Fibroblast of skin of left biceps (primary cell): ENCODE measurements around the gene RRP8.

Source experiments
- DNase-seq, 2 experiments: peaks; one replicate each; pipeline ENCODE4 v3.0.0-alpha.2; 2013; ENCODE audit warnings: low read depth in 2 of 2

The RRP8 gene

DNA sequence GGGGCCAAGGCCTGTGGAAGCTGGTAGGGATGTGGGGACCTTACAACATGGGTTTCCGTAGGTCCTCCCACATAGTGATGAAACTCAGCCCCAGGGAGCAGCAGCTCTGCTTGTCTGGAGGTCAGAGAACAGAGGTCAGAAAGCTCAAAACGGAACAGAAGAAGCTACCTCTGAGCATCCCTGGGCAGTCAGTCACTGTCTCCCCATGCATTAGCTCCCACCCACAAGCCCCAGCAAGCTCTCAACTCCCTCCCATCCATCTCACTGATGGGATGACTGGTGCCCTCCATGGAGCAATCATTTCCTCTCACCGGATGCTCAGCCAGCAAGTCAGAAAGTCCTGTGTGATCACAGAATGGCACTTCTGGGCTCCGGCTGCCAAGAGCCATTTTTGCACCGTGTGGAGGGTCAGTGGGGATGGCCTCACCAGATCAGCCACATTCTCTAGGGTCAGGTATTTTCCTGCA lies 13.9 kb upstream of the RRP8 start:
- no peak for DNase-seq

DNA sequence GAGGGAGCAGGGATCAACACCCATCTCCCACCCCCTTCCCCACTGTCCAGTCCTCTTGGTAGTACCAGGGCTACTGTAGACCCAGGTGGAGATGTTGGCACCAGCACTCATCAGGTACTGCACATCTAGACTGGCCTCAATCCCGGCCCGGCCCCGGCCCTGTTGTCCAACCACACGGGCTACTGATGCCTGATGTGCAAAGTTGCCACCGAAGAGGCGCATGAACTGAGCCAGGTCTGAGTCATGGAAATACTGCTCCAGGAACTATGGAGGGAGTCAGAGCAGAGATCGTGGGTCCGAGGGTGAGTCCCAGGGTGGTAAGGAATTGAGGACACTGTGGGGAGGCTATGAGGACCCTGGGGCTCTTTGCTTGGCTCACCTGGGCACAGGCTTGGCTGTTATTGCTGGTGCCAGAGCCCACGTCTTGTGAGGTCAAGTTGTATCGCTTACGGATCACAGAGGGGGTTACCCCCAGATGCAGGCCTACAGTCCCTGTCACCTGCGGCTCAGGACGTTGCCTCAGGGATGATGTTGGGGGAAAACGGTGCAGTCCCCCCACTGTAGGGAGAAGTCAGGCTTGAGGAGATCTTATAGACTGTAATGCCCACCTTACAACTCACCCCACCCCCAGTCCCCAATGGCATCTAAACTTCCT lies 13.3 kb upstream of the RRP8 start:
- no peak for DNase-seq

DNA sequence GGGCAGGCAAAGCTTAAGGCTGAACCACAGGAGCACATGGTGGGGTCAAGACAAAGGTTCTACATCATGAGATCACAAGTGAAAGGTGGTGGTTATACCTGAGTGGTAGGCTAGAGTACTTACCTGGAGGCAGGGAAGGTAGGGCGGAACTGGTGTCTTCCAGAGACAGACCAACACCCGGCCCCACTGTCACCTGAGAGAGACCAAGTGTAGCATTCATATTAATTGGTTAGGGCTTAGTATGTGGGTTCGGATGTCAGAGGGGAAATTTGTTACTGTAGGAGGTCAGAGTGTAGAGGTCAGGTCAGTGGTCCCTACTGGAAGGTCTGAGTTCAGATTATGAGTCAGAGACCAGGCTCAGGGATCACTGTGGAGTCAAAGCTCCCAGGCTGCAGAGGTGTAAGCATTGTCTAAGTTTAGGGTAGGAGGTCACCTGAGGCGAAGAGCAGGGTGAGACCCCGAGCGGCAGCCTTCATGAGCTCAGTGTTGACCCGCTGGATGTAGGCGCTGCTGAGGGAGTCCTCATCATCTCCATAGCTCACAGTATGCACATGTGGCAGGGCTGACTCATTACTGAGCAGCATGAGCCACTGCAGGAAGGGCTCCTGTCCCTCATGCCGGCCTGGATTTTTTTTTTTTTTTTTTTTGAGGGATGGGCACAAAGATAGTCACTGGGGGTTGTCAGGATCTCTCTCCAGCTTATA lies 12.6 kb upstream of the RRP8 start:
- DNase-seq = no peak

DNA sequence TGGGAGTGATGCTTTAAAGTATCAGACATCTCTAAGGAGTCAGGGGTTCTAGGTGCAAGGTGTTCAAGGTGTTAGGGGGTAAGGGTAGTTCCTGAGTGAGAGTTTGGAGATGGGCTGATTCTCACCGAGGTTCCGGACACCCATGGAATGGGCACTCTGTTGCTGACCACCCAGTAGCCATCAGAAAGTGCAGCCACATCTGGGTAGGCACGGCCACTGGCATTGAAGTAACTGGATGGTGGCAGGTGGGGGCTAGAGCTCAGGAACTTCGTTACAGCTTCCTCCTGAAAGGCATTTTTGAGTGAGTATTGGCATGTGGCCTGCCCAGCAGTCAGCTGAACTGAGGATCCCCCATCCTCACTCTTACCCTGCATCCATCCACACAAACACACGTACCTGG lies 11.6 kb upstream of the RRP8 start:
- no peak for DNase-seq

DNA sequence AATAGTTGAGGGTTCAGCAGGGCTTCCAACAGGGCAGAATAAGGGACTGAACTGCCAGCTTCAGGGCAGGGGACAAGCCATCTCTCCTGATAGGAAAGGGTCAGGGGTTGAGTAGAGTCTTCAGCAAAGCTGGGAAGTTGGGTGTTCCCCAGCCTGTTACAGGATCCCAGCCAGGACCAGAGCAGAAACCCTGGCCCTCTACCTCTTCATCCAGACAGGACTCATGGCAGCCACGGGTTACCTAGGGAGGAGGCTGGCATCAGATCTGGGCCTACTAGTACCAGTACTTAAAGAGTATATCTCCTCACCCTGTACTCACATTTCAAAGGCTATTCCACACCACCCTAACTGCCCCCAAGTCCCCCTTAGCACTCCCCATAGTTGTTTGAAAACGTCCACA lies 11.0 kb upstream of the RRP8 start:
- no peak for DNase-seq

DNA sequence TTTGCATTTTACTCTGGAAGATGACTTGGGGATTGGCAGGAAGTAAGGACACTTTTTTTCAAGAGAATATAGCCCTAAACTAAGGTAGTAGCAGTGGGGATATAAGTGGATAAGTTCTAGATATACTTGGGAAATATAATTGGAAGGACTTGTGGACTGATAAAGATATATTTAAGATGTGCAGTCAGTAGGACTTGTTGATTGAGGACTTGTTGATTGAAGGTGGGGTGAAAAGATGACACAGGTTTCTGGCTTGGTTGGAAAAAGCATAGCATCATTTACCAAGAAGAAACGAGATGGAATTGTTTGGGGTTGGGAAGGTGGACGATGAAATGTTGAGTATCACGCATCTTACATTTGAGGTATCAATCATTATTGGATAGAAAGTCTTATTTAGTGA lies 10.1 kb upstream of the RRP8 start:
- no peak for DNase-seq

DNA sequence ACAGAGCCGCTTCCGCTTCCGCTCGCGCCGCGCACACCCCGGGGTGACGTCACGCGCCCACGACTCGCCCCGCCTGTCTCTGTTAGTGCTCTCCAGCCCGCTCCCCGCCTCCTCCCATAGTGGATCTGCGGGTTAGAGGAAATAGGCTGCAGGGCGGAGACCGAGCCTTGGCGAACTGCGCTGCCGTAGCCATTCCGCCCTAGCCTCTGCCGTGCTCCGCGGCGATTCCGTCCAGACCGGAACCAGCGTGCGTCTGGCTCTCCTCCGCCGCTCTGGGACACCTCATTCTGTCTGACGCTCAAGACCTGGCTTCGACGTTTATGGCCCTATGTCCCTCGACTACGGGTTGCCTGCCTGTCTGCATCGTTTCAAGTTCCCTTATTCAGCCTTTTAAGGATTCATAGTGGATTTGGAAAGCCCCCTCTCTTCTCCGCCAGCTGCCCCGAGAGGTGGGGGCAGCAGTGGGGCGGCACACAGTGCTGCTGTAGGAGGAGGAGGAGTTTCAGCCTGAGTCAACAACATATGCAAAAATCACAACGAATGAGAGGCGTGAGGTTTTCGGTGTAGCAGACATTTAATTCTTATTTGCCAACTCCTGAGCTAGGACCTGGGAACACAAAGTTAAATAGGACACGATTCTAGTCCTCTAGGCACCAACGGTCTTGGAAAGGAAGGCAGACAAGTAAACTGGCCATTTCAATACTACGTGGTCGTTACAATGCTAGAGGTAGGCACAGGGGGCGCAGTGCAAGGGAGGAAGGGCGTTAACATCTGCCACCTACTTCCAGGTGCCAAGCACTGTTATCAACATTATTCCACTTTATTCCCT lies 9.0 kb upstream of the RRP8 start, which contains the start of gene TAF10:
Gene TAF10 (minus strand): TSS at position 4 of the 829 bp plus-strand sequence. CDS start 27 bp downstream, outside the sequence.
- peak; percentile 89 for DNase-seq

DNA sequence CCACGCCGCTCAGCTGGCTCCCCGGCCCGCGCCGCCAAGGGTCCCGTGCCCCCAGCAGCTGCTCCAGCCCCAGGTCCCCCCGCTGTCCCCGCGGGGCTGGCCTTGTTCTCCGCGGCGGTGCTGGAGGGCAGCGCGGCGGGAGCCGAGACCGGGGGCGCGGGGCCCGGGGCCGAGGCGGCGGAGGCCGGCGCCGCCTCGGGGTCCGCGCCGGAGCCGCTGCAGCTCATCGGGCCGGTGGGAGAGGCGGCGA lies 8.5 kb upstream of the RRP8 start:
- DNase-seq = no peak

DNA sequence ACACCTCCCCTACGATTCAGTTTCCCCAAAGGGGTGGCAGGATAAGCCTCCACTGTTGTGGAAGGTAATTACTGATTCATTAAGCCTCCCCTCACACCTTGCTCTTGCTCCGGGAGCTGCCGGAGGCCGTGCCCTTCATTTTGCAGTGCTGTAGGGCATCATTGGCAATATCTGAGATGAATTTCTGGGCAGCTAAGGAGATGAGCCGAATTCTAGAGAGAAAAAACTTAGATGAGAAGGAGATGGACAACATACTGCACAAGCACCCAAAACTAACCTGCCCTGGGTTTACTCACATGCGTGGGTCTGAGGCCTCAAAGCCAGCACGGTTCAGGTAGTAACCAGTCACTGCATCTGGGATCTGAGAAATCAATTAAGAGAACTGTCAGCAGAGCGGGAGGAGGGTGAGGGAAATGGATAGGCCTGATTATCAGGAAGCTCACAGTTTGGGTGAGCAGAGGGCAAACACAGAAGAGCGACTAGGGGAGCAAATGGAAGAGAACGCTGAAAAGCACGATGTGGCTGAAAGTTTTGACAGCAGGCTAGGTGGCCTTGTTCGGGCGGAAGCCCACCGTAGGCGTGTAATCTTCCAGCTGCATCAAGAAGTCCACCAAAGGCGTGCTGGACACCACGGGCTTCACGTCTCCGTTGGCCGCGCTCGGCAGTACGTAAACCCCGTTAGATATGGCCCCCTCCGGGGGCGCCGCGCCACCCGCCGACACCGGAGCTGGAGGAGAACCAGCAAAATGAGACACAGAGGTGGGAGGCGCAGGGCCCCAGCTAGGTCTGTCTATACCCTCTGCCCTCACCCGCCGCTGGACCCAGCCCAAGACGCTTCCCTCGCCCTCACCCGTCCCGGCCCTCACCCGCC lies 7.9 kb upstream of the RRP8 start:
- DNase-seq = no peak

DNA sequence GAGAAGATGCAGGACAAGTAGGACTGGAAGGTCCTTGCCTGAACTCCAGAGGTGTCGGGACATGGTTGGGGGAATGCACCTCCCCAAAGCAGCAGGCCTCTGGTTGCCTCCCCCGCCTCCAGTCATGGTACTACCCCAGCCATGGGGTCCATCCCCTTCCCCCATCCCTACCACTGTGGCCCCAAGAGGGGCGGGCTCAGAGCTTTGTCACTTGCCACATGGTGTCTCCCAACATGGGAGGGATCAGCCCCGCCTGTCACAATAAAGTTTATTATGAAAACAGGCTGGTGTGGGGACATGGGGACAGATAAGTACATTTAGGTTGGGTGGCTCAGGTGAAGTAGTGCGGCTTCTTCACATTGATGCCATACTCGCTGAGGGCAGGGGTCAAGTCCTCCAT lies 7.2 kb upstream of the RRP8 start:
- DNase-seq = no peak

DNA sequence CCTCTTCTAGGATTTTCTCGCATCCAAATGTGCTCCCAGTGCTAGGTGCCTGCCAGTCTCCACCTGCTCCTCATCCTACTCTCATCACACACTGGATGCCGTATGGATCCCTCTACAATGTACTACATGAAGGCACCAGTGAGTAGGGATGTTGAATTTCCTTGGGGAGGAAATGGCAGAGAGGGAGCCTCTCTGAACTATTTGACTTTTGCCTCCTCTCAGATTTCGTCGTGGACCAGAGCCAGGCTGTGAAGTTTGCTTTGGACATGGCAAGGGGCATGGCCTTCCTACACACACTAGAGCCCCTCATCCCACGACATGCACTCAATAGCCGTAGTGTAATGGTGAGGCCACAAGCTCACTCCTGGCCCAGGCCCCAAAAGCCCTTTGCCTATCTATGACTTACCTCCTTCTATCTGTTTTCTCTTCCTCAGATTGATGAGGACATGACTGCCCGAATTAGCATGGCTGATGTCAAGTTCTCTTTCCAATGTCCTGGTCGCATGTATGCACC lies 6.1 kb upstream of the RRP8 start:
- DNase-seq = no peak

DNA sequence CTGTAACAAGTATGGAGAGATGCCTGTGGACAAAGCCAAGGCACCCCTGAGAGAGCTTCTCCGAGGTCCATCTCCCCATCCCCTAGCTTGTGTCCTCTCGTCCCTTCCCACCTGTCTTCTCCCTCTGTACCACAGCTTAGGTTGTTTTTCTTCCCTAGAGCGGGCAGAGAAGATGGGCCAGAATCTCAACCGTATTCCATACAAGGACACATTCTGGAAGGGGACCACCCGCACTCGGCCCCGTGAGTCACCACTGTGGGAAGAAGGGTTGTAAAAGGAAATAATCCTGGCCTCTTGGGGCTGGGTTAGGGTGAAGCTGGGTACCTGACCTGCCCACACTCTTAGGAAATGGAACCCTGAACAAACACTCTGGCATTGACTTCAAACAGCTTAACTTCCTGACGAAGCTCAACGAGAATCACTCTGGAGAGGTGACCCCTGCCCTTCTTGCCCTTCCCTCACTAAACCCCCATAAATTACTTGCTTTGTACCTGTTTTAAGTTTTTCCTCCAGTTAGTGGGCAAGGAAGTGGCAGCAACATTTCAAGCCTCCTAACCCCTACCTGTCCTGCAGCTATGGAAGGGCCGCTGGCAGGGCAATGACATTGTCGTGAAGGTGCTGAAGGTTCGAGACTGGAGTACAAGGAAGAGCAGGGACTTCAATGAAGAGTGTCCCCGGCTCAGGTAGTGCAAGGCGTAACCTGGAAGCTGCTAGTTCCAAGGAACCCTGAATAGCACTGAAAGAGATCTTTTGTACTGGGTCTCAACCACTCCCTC lies 5.5 kb upstream of the RRP8 start:
- no peak for DNase-seq

DNA sequence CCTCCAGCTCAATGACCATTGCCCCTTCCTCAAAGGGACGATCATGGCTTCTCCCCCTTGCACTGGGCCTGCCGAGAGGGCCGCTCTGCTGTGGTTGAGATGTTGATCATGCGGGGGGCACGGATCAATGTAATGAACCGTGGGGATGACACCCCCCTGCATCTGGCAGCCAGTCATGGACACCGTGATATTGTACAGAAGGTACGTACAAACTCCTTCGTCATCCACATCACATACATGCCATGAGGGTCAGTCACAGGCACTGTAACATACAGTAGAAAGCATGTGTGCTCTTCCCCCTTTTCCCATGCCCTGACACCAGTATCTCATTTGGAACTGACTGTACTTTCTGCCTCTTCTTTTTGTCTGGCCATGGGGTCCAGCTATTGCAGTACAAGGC lies 4.6 kb upstream of the RRP8 start:
- no peak for DNase-seq

DNA sequence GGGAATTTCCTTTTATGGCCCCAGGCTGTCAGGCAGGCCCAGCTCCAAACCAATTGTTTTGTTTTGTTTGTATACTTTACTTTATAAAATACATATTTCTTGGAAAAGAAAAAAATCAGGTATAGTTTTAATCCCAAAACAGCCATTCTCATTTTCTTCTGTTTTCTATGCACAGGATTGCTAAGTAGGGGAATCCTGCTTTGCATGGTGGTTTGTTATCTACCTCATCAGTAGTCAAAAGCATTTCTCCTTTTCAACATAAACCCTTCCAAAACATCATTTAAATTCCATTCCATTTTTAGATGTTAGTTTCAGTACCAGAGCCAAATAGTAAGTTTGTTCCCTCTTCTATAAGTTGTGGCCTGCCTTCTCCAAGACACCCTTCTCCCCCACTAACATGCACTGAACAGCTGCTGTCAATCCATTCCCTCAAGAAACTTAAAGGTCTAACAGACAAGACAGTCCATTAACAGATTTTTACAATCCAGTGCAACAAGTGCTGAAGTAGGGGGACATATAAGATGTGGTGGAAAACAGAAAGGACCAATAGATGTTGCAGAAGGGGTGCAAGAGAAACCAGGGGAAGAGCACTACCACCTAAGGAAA lies 3.9 kb upstream of the RRP8 start:
- DNase-seq = peak in 1 of 2 experiments; percentile 22

DNA sequence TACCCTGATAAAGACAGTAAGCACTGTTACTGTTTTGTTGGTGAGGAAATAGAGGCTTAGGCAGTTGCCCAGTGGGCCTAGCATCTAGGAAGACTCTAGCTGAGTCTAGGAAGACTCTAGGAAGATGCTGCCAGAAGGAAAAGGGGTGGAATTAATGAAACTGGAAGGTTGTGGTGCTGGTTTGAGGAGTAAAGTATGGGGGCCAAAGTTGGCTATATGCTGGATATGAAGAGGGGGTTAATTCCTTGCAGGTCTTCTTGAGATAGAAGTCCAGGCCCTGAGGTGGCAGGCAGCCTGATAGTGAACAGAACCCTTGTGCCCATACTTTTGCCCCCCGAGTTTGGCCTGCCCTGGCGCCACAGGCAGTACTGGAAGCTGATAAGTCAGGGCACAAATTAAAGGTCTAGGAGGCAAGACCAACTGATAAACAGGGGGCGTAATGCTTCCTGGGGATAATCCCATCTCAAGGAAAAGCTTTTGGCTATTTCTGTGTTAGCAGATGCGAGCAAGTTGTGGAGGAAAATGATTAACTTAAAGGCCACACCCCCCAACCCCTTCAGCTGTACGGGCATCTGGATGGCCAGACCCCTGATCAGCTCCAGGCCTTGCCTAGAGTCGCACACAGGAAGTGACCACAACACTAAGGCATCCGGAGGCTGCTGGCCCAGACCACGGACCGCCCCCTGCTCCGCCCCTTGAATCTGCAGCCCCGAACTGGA lies 3.2 kb upstream of the RRP8 start:
- peak; percentile 82 for DNase-seq

DNA sequence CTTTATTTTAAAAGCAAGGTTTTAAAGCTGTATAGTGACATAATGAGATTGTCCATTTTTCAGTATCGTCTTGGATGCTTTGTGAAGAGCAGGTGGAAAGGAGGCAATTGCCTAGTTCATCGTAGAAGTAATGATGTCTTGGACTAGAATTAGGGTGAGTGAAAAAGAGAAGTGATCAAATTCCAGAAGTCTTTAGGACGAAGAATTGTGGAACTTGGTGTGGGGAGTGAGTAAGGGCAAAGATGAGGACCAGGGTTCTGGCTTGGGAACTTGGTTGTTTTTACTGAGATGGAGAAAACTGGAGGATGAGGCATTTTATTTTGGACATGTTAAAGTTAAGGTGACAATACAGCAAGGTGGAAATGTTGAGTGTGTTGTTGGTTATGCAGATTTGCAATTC lies 1.4 kb upstream of the RRP8 start:
- DNase-seq = no peak

DNA sequence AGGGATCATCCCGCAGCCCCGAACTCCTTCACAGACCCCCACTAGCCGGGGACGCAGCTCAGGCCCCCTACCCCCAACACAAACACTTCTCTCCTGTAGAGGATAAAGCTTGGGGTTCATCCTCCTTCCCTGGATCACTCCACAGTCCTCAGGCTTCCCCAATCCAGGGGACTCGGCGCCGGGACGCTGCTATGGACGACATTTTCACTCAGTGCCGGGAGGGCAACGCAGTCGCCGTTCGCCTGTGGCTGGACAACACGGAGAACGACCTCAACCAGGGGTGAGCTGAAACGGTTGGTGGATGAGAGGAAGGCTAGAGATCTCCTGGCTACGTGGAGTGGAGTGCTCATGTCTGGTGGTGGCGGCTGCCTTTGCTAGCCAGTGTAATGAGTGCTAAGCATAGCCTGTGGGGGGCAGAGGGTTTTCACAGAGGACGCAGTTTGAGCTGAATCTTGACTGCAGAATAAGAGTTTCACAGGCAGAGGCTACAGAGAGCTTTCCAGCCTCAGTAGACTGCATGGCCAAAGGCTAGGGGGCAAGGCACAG lies 738 bp upstream of the RRP8 start:
- DNase-seq = peak in 1 of 2 experiments; percentile 18

DNA sequence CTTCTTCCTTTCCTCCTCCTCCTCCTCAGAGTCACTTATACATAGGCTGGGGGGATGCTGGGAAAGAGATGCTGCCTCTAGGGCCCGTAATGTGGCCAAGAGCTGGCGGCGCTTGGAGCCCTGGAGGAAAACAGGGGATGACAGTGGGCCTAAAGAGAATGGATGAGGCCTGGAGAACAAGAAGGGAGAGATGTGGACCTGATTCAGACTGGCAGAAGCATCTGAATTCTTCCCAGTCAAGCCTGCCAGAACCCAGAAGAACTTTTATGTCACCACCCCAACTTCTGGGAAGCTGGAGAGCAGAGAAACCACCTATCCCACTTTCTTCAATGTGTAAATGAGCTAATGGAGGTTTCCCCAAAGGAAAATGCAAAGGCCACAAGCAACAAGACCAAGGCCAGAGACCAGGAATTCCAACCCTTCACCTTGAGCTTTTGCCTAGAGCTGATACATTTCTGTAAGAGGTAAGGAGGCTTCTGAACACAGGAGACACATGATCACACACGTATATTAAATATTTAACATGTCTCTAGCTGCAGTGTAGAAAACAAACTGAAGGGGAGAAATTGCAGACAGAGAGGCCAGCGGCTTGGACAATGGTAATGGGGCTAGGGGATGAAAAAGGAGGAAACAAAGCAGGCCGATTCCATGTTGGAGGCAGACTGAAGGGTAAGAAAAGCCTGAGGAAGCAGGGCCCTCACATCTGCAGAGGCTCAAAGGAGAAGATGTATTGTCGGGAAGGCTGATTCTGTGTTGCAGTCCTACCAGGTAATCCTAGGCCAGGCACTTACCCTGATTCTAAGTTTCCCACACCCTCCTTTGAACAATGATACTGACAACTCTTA lies 1.1 kb downstream of the RRP8 start:
- no peak for DNase-seq

DNA sequence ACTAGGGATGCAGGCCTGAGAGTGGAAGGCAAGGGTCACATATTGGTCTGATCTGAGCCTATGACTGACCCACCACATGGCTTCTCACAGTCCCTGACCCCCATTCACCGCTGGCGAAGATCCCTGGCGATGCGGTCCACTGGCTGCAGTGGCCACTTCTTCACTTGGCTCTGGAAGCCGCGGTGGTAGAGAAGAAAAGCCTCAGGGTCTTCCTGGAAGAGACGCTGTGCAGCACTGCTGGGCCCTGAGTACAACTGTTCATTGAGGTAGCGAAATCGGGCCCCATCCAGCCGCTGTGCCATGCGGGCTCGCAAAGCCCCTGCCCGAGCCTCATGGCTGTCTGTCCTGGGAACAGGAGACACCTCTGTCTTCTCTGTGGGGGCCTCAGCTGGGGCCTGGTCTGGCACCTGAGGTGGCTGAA lies 2.4 kb downstream of the RRP8 start:
- no peak for DNase-seq
